Rectal smooth muscle tissue (tissue), 1 donor: ENCODE measurements around the gene CENPO.

ENCODE experiments used
- H3K27ac ChIP-seq: one replicate; pipeline ENCODE4 v1.7.0; 2013; ENCODE audit warnings: low read depth, low read length, inconsistent platforms
- H3K27me3 ChIP-seq: one replicate; pipeline ENCODE4 v1.7.0; 2013; ENCODE audit warnings: low read length; ENCODE audit not compliant: control insufficient read depth, insufficient read depth
- H3K36me3 ChIP-seq: one replicate; pipeline ENCODE4 v1.7.0; 2013; ENCODE audit warnings: low read length; ENCODE audit not compliant: control insufficient read depth, insufficient read depth
- H3K4me1 ChIP-seq: one replicate; pipeline ENCODE4 v1.7.0; 2013; ENCODE audit warnings: low read length; ENCODE audit not compliant: control insufficient read depth, insufficient read depth
- H3K4me3 ChIP-seq: one replicate; pipeline ENCODE4 v1.7.0; 2013; ENCODE audit warnings: low read length
- H3K9ac ChIP-seq: one replicate; pipeline ENCODE4 v1.7.0; 2013; ENCODE audit warnings: low read length

The CENPO gene

DNA sequence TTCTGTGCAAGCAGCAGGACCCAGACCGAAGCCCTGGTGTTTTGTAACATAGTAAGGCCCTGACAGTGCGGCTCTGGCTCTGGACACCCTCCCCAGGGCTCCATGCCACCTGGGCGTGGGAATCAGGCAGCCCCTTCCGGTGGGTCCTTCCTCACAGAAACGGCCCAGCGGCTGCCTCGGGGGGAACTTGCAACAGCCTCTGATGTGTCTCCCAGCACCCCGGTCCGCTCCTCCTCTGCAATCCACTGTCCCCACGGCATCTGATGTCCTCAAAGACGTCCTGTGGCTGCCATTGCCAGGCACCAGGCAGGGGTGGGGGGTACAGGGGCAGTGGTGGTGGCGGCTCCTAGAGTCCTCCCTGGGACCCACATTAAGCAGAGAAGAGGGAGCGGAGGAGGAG is 58.8 kb downstream of the CENPO start:
- no peak overlapping the region for H3K27ac ChIP-seq
- no peak overlapping the region for H3K9ac ChIP-seq
- H3K4me1 ChIP-seq, result no peaks in the 10 kb centered on the region
- no peaks in the 10 kb centered on the region for H3K27me3 ChIP-seq
- H3K36me3 ChIP-seq, result no peaks in the 10 kb centered on the region
- H3K4me3 ChIP-seq, result no peak overlapping the region

DNA sequence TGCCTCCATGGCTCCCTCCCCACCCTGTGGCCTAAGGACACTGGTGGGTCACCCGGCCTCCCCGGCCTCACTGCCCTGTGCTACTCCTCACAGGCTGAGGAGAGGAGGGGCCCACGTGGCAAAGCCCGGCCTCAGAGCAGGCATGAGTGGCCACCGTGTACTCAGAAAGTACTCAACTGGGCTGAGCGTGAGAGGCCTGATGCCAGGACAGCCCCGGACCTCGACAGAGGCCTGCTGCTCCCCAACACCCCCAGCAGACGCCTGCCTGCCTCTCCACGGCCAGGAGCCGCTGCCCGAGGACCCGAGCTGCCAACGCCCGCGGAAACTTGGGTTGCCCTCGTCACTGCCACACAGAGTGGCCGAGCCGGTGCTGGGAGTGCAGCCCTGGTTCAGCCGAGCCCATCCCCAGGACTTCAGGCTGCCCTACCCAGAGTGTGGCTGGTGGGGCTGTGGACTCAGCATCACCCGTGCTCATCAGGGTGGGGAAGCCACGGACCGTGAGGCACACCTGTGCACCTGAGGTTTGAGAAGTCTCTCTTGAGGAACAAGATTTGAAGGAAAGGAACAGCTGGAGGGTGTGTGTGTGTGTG is 59.3 kb downstream of the CENPO start:
- Histone ChIP-seq H3K4me1 (no peaks in the 10 kb centered on the region), H3K4me3 (no peak overlapping the region), H3K9ac (no peak overlapping the region), H3K36me3 (no peaks in the 10 kb centered on the region), H3K27ac (no peak overlapping the region), H3K27me3 (no peaks in the 10 kb centered on the region)

DNA sequence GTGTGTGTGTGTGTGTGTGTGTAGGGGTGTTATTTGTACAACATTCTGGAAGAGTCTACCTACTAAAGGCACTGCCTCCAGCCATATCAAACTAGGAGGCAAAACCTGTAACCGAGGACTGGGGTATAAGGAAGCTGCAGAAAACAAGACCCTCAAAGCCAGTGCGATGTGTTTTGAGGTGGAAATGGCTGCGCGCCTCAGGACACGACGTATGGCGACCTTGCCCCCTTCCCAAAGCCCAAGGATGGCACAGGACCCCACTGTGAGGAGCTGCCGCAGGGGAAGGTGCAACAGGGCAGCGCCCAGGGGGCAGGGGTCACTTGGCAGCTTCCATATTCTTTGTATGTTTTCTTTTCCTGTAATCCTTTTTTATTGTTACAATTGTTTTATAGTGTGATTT is 59.8 kb downstream of the CENPO start:
- no peak overlapping the region for H3K27ac ChIP-seq
- no peaks in the 10 kb centered on the region for H3K4me1 ChIP-seq
- H3K9ac ChIP-seq, result no peak overlapping the region
- H3K4me3 ChIP-seq, result no peak overlapping the region
- no peaks in the 10 kb centered on the region for H3K36me3 ChIP-seq
- no peaks in the 10 kb centered on the region for H3K27me3 ChIP-seq

DNA sequence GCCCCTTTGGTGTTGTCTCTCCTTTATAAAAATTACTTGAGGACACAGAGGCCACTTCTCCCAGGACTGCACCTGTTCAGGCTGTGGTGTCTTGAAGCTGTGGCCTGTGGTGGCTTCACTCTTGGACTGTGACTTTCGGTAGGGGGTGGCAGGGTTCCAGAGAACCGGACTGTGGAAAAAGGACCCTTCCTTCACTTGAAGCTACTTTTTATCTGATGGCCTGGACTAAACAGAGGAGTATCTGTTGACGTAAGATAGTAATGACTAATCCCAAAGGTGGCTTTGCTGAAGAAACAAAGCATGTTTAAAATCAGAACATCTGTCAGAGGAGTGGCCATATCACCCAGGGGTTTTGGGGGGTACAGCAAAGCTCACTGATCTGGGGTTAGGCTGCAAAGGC is 60.8 kb downstream of the CENPO start:
- Histone ChIP-seq H3K4me1 (no peaks in the 10 kb centered on the region), H3K27ac (no peak overlapping the region), H3K4me3 (no peak overlapping the region), H3K36me3 (no peaks in the 10 kb centered on the region), H3K27me3 (no peaks in the 10 kb centered on the region), H3K9ac (no peak overlapping the region)

DNA sequence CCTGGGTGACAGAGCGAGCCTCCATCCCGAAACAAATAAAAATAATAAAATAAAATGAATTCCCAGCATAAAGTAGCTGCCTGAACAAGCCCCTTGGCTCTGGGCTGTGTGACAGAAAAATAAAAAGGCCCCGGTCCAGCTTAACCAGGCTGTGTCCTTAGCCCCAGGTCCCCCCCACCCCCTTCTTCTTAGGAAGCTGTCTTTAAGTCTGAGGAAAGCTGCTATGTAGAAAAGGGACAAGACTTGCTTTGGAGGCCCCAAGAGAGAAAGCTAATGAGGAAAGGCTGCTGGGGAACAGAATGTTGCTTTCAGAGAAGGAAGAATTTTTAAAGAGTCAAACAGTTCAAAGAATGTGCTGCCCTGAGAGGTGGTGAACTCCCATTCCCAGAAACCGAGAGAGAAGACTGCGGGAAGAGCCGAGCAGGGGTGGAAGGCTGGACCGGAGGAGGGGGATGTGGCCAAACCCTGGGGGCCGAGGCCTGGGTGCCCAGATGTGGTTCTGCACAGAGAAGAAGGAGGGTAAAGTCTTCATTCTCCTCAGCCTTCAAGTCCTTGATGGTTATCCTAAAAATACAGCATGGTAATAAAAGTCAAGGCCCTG is 61.9 kb downstream of the CENPO start:
- peak overlapping the region; percentile 21 for H3K27ac ChIP-seq
- no peaks in the 10 kb centered on the region for H3K4me1 ChIP-seq
- no peaks in the 10 kb centered on the region for H3K36me3 ChIP-seq
- no peaks in the 10 kb centered on the region for H3K27me3 ChIP-seq
- no peak overlapping the region for H3K4me3 ChIP-seq
- H3K9ac ChIP-seq, result no peak overlapping the region

DNA sequence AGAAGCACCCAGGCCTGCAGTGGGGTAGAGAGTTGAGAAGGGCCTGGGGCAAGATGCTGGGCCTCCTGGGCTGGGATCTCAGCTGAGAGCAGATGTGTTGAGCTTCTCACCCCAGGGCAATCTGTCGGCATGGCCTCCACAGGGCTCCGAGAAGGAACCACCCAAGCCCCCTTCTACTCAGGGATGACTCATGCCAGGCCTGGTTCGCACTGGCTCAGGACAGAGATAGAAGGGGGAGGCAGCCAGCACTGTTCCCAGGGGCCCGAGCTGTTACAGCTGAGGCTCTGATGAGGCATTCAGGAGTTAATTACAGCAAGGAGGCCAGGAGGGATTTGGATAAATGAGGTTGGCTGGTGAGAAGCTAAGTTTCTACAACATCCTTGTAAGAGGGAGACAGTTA is 62.5 kb downstream of the CENPO start:
- H3K4me3 ChIP-seq, result no peak overlapping the region
- H3K27me3 ChIP-seq, result no peaks in the 10 kb centered on the region
- H3K4me1 ChIP-seq, result no peaks in the 10 kb centered on the region
- no peak overlapping the region for H3K9ac ChIP-seq
- no peaks in the 10 kb centered on the region for H3K36me3 ChIP-seq
- H3K27ac ChIP-seq, result peak overlapping the region; percentile 21

DNA sequence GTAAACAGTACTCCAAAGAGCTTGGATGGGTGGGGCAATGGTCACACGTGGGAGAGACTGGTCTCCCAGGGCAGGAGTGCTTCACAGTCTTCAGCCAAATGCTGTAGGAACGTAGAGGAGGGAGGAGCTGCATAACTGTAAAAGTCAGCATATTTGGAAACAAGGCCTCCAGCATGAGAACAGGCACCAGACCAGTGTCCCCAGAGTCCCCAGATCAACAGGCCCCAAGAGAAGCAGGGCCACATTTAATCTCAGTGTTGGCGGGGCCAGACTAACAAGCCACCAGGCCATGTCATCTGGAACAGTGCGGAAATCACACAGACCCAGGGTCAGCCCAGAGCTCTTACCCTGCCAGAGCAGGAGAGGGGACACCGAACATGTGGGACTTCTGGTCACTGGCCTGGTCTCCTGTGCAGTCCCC is 63.6 kb downstream of the CENPO start:
- Histone ChIP-seq H3K36me3 (no peaks in the 10 kb centered on the region), H3K27me3 (no peaks in the 10 kb centered on the region), H3K4me1 (no peaks in the 10 kb centered on the region), H3K9ac (no peak overlapping the region), H3K27ac (no peak overlapping the region), H3K4me3 (no peak overlapping the region)

DNA sequence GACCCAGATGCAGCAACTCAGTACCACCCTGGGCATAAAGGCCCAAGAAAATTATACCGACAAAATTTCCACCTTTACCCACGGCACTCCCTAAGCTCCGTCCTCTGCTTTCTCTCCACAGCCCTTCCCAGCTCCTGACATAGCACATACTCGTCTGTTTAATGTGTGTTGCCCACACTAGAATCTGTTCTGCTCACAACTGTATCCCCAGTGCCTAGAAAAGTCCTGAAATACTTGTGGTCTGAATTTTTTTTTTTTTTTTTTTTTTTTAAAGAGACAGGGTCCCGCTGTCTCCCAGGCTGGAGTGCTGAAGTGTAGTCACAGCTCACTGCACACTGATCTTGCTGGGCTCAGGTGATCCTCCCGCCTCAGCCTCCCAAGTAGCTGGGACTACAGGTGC is 64.5 kb downstream of the CENPO start:
- no peaks in the 10 kb centered on the region for H3K27me3 ChIP-seq
- no peaks in the 10 kb centered on the region for H3K4me1 ChIP-seq
- H3K9ac ChIP-seq, result no peak overlapping the region
- H3K27ac ChIP-seq, result no peak overlapping the region
- no peaks in the 10 kb centered on the region for H3K36me3 ChIP-seq
- no peak overlapping the region for H3K4me3 ChIP-seq

DNA sequence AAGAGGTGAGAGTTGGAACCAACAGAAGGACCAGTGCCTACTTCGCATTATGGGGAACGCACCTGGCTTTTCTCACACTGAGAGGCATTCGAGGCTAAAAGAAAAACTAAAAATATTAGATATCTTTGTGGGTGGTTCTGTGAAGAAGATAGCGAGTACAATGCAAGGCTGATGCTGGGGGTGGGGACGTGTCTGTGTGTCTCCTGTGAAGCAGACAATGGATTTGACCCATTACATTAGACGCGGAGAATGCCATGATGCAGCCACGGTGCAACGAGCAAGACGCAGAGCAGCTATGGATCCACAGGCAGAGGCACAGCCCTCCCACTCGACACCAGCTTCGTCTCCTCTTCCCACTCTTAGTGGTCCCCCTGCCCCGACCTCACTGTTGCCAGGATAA is 65.8 kb downstream of the CENPO start:
- Histone ChIP-seq H3K4me1 (no peaks in the 10 kb centered on the region), H3K36me3 (no peaks in the 10 kb centered on the region), H3K27ac (no peak overlapping the region), H3K9ac (no peak overlapping the region), H3K27me3 (no peaks in the 10 kb centered on the region), H3K4me3 (no peak overlapping the region)

DNA sequence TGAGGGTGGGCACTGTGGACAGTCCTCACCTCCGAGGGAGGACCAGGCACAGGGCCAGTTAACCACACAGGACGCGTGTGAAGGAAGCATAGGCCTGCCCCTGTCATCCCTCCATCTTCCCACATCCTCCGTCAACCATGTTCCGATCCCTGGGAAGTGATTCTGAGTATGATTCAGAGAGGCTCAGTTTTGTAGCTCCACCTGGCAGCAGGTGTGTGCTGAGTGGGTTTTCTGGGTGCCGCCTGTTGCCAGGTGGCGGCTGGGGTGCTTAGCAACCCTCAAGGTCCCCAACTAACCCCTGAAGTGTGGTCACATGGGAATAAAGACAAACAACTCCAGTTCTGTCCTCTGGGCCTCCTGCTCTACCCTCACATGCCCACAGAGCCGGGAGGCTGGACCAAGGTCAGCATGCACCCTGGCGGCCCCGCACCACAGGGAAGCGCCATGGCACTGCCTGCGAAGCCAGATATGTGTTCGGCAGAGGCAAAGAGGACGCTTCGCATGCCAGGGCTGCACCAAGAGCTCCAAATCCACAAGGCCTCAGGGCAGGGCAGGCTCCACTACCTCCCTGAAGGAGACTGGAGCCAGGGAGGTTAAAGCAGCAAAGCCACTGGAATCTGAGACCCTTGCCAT is 66.9 kb downstream of the CENPO start:
- Histone ChIP-seq H3K27me3 (no peaks in the 10 kb centered on the region), H3K36me3 (no peaks in the 10 kb centered on the region), H3K27ac (no peak overlapping the region), H3K4me1 (no peaks in the 10 kb centered on the region), H3K9ac (no peak overlapping the region), H3K4me3 (no peak overlapping the region)

DNA sequence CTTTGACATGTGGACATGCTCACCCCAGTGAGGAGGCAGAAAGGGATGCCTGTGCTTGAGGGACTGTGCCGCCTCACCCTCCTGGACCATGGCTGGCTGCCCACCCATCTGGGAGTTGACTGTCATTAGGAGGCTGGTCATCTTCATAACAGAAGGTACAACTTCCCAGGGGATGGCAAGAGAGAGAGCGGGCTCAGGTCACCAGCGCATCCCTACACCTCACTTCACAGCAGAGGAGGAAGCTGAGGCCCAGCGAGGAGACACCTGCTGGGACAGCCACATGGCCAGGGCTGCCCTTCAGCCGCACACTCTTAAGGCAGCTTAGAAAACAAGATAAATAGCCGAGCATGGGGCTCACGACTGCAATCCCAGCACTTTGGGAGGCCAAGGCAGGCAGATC is 67.4 kb downstream of the CENPO start:
- no peaks in the 10 kb centered on the region for H3K4me1 ChIP-seq
- H3K9ac ChIP-seq, result no peak overlapping the region
- no peaks in the 10 kb centered on the region for H3K27me3 ChIP-seq
- H3K27ac ChIP-seq, result no peak overlapping the region
- no peak overlapping the region for H3K4me3 ChIP-seq
- no peaks in the 10 kb centered on the region for H3K36me3 ChIP-seq

DNA sequence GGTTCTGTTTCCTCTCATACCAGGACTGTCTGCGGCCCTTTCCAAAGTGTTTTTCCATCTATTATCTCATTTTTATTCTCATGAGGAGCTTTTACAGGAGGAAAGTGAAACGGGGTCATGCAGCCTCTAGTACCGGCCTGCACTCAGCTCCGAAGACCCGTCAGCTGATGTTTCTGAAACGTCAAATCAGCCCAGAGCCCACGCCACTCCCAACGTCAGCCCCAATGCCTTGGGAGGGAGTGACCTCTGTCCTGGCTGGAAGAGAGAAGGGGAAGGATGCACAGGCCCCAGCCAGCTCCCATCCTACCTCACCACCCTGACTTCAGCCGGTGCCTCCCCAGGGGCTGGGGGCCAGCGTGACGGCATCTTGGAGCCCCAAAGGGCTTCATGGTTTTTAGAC is 68.3 kb downstream of the CENPO start:
- no peak overlapping the region for H3K4me3 ChIP-seq
- no peaks in the 10 kb centered on the region for H3K36me3 ChIP-seq
- H3K27me3 ChIP-seq, result no peaks in the 10 kb centered on the region
- H3K27ac ChIP-seq, result peak overlapping the region; percentile 48
- H3K4me1 ChIP-seq, result no peaks in the 10 kb centered on the region
- H3K9ac ChIP-seq, result no peak overlapping the region

DNA sequence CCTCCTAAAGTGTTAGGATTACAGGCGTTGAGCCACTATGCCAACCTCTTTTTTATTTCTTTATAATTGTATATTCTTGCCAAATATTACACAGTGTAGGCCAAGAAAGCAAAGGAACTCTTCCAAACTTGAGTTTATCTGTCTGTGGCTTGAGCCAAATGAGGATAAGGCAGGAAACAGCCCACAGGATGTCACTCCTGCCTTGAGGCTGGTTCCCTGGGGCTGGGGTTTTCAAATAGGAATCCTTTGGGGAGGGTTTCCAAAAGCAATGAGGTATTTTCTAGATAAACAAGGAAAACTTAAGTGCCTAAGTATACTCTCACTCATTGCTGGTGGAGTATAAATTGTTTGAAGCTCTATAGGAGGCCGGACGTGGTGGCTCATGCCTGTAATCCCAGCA is 70.4 kb downstream of the CENPO start:
- H3K4me1 ChIP-seq, result no peaks in the 10 kb centered on the region
- no peaks in the 10 kb centered on the region for H3K36me3 ChIP-seq
- H3K4me3 ChIP-seq, result no peak overlapping the region
- no peak overlapping the region for H3K27ac ChIP-seq
- no peaks in the 10 kb centered on the region for H3K27me3 ChIP-seq
- H3K9ac ChIP-seq, result no peak overlapping the region
